Right lung (tissue), 5 donors: ENCODE data around the gene S100A11. TPM values are rescaled to one million over a fixed set of nuclear protein-coding genes. Genes with fewer than 3 reads are reported as not detected.

ENCODE experiments used
- DNase-seq, 2 donors: peaks; one replicate each; pipeline ENCODE4 v3.0.0-alpha.2; 2013
- polyA plus RNA-seq, 5 donors: library from polyadenylated mRNA; unstranded; fragments of 120-200 nt; gene quantifications; one replicate each; pipeline versions ENCODE4 v1.2.1 to v1.2.3, GENCODE V29; 2013; ENCODE audit warnings: inconsistent platforms in 1 of 5, low replicate concordance in 1 of 5; ENCODE audit not compliant: insufficient read length in 5 of 5, insufficient read depth in 1 of 5

S100A11 gene
- polyA plus RNA-seq, 5 donors: 215 to 317 (median 226) TPM

DNA sequence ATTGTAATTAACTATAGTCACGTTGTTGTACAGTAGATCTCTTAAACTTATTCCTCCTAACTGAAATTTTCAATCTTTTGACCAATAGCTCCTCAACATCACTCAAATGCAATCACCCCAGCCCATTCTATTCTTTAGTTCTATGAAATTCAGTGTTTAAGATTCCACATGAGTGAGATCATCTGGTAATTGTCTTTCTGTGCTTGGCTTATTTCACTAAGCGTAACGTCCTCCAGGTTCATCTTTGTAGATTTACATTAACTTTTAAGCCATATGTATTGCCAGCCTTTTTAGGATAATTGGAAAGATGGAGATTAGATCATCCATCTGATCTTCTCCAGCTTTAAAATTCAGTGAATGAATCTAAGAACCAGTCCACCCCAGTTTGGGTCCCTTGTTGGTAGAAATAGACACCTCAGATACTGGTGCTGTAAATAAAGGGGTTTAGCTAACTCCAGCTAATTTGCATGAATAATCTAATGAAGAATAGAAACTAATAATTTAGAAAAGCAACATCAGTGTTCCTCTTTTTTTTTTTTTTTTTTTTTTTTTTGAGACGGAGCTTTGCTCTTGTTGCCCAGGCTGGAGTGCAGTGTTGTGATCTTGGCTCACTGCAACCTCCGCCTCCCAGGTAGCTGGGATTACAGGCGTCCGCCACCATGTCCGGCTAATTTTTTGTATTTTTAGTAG is 50.2 kb downstream of the S100A11 start:
- no peak for DNase-seq

DNA sequence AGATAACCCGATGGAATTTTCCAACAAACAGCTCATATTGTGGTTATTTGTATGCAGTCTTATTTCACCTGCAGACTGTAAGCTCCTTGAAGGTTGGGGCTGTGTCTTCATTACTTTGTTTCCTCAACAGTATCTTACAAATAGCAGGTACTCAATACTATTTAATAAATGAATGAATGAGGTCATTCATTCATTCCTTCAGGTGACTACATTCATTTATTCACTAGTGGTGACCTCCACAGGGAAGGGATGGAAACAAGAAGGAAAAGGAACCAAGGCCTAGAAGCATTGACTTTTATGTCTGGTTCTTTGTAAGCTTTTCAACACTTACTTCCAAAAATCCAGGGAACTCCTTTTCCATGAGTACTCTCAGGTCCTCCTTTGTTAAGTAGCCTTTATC is 51.0 kb downstream of the S100A11 start:
- DNase-seq: no peak

DNA sequence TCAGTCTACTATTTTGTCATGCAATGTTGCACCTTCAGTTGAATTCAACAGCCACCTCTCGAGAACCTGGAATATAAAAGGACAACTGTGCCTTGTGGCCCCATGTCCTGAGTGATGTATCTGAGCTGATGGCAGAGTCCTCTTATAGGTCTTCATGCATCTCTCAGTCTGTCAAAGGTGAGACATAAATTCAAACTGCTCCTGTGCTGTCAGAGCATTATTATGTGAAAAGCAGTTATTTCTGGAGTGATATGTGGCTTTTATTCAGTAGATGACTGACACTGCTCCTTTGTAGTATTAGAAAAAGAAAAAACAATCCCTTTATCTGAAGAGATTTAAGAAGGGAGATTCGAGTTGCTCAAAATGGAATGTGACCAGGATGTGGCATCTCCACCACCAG is 51.5 kb downstream of the S100A11 start:
- no peak for DNase-seq

DNA sequence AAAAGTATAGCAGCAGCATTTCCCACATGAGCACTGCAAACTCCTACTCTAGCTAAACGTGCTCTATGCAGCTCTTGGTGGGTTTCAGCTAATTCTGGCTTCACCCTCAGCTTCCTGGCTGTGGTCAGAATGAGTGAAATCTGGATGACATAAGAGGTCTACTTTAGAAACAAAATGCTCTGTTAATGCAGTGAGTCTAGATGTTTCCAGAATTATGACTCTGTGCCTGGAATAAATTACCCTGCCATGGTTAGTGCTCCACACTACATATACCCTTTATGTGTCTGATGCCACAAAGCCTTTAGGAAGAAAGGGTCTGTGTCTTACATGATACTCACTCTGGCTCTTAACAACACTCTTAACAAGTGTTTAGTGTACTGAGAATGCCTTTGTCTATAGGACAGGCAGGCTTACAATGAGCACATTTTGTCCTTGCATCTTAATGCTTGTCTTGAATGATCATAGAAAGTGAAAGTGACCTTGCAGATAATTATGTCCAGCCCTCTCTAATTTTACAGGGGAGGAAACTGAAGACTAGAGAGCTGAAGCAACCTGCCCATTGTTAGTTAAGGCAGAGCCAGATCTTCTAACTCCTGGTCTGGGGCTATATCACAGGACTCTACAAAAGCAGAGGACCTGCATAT is 52.4 kb downstream of the S100A11 start:
- DNase-seq: no peak

Other genes starting within 250 kb of the S100A11 start
- 10 to 100 TPM in 4 of 5 donors, 1 to 10 TPM in 1; 9.9 to 13.5 (median 11.2) TPM for gene TDRKH, start 246.5 kb downstream of the S100A11 start, polyA plus RNA-seq
- under 1 TPM in 4 of 5 donors, not detected in 1; 0.05 to 0.19 (median 0.11) TPM for gene LINGO4, start 231.6 kb downstream of the S100A11 start, polyA plus RNA-seq
- 10 to 100 TPM in 3 of 5 donors, 1 to 10 TPM in 2; 6.6 to 11.2 (median 10.7) TPM for gene RORC, start 205.2 kb downstream of the S100A11 start, polyA plus RNA-seq
- gene C2CD4D, start 197.2 kb downstream of the S100A11 start, polyA plus RNA-seq: under 1 TPM; 0.25 to 0.87 (median 0.35) TPM
- gene THEM5, start 183.3 kb downstream of the S100A11 start, polyA plus RNA-seq: 1 to 10 TPM in 3 of 5 donors, under 1 TPM in 2; 0.67 to 1.4 (median 1.1) TPM
- gene THEM4, start 127.5 kb downstream of the S100A11 start, polyA plus RNA-seq: 10 to 100 TPM; 27.7 to 38.1 (median 33.1) TPM
- gene S100A10, start 43.1 kb downstream of the S100A11 start, polyA plus RNA-seq: 100 to 1,000 TPM; 395 to 598 (median 451) TPM
- not detected for gene TCHHL1, start 52.1 kb upstream of the S100A11 start, polyA plus RNA-seq
- gene TCHH, start 78.4 kb upstream of the S100A11 start, polyA plus RNA-seq: under 1 TPM; 0.06 to 0.21 (median 0.06) TPM
- not detected for gene RPTN, start 122.2 kb upstream of the S100A11 start, polyA plus RNA-seq
- under 1 TPM; 0.04 to 0.39 (median 0.08) TPM for gene HRNR, start 187.2 kb upstream of the S100A11 start, polyA plus RNA-seq